ENCODE data around the gene PAX7.

DNA sequence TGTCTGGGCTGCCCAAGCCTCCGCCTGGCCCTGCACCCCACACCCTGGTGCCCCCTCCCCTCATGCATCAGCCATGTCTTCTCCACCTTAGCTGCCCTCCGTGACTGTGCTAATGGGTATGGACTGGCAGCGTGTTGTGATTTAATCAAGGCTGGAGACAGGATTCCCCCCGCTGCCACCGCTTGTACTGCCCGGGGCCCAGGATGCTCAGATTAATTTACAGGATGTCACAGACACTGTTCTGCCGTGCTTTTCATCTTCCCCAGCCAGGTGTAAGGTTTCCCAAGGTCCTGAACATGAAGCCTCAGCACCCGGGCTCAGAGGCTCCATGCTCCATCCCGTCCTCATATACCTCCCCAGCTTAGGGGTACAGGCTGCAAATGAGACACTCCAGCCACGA is 162.5 kb downstream of the PAX7 start:
- TF ChIP-seq CTCF (IDR thresholded peaks at IDR 0.05) (no peak), POLR2A (IDR thresholded peaks at IDR 0.05) (no peak)
